NOMO-1 (cell line): ENCODE data around the gene DVL3.
"Not testable (repeated sequence)": the region's sequence is repeated elsewhere in the genome, so short reads cannot be mapped to it uniquely, and the experiment has no call there.

Source experiments
- DNase-seq, 2 experiments: peaks; one replicate each; lab custom pipeline; 2025; ENCODE audit not compliant: unreplicated experiment in 2 of 2; lab: John Stamatoyannopoulos, UW

Gene DVL3

DNA sequence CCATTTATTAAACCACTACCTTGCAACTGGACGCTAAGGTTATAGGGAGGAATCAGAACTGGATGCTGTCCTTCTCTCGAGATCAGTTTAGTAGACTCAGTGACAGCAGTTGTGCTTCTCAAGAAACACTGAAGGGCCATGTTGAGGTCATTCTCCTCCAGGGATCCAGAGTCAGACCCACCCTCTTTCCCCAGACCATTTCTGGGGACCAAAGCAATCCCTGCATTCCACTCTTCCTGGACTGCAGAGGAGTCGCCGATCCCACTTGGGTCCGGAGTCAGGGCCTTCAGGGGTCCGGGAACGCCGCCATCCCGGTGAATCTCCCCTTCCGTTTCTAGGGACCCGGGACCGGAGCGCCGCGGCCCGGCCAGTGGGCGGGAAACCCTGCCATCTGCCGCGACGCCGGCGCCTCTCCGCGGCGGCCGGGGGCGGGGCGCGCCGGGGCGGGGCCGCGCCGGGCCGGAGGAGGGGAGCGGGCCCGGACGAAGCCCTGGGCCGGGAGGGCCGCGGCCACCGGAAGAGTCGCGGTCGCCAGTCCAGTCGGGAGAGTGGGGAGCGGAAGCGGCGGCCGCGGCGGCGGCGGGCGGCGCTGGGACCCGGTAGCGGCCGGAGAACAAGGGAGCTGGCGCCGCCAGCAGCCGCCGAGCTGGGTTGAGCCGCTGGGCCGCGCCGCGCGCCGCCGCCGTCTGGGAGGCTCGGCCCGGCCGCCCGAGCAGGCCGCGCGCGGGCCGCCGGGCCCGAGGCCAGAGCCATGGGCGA is at the start of gene DVL3:
DVL3 (plus strand) TSS at position 493 of the 759 bp plus-strand sequence; CDS start at position 752, 259 bp downstream.
- peak; percentile 61 to 62 for DNase-seq

DNA sequence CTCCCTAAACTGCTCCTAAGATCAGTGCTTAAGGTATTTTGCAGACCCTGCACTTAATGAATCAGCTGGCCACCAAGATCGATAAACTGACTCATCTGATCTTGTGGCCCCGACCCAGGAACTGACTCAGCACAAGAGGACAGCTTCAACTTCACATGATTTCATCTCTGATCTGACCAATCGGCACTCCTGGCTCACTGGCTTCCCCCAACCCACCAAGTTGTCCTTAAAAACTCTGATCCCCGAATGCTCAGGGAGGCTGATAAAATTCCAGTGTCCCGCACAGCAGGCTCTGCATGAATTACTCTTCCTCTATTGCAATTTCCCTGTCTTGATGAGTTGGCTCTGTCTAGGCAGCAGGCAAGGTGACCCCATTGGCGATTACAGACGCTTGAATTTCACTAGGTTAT is 44.9 kb upstream of the DVL3 start:
- DNase-seq, result peak; percentile 6 to 32

DNA sequence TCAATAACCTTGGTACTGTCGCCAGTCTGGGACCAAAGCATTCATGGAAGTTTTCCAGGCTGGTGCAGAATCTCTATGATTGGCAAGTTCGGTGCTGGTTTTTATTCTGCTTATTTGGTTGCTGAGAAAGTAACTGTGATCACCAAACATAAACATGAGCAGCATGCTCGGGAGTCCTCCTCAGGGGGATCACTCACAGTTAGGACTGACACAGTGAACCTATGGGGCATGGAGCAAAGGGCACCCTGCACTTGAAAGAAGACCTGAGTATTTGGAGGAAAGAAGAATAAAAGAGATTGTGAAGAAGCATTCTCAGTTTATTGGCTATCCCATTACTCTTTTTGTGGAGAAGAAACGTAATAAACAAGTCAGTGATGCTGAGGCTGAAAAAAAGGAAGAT is 39.2 kb upstream of the DVL3 start:
- DNase-seq, result no peak

DNA sequence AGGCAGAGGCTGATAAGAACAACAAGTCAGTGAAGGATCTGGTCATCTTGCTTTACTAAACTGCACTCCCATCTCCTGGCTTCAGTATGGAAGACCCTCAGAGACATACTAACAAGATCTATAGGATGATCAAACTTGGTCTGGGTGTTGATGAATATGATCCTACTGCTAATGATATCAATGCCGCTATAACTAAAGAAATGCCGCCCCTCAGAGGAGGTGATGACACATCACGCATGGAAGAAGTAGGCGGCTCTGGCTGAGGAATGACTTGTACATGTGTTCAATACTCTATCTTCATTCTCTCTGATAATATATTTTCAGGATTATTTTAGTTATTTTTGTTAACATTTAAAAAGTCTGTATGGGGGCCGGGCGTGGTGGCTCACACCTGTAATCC is 37.5 kb upstream of the DVL3 start:
- no peak for DNase-seq

DNA sequence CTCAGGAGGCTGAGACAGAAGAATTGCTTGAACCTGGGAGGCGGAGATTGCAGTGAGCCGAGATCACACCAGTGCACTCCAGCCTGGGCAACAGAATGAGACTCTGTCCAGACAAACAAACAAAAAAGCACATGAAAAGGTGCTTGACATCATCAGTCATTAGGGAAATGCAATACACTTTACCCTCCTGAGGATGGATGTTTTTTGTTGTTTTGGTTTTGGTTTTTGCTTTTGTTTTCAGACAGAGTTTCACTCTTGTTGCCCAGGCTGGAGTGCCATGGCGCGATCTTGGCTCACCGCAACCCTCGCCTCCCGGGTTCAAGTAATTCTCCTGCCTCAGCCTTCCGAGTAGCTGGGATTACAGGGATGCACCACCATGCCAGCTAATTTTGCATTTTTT is 34.1 kb upstream of the DVL3 start:
- not testable (repeated sequence) for DNase-seq

DNA sequence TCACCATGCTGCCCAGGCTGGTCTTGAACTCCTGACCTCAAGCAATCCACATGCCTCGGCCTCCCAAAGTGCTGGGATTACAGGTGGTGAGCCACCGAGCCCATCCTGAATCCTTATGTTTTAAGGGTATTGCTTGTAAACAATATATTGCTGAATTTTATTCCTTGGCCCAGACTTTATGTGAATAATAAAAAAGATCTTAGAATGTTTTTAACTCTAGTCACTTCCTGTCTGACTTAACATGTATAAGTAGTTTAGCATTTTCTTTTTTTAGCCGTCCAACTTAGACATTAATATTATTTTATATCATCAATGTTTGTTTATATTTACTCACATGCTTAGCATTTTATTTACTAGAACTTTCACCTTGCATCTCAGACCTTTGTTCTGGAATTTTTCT is 29.2 kb upstream of the DVL3 start:
- DNase-seq, result no peak

DNA sequence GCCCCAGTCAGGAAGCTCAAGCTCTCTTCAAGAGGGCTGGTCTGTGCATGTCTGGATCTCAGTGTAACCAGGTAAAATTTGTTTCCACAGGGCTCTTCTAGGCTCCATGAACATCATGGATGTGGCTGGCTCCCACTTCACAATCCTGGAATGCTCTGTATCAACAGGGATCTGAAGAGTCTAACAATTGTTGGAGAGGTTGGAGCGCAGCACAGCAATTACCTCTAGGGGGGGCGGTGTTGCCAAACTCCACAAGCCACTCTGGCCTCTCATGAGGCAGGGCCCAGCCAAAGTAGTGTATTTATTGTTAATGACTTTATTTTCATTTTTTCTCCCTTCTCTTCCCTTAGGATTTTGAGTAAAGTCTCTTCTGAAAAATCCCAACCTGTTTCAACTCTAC is 26.2 kb upstream of the DVL3 start:
- DNase-seq, result peak in 1 of 2 experiments; percentile 11

DNA sequence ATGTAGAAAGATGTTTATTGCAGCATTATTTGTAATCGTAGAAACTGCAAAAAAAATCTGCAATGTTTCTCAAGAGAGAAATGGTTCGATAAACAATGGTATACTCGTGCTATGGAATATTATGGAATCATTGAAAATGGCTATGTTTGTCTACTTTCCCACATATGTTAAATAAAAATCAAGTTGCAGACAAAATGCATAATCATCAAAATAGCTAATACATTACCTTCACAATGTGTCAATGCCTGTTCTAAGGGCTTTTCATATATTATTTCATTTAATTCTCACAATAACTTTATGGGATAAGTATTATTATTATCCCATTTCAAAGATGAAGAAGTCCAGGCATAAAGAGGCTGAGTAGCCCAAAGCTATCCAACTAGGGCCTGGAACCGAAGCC is 22.2 kb upstream of the DVL3 start:
- no peak for DNase-seq

DNA sequence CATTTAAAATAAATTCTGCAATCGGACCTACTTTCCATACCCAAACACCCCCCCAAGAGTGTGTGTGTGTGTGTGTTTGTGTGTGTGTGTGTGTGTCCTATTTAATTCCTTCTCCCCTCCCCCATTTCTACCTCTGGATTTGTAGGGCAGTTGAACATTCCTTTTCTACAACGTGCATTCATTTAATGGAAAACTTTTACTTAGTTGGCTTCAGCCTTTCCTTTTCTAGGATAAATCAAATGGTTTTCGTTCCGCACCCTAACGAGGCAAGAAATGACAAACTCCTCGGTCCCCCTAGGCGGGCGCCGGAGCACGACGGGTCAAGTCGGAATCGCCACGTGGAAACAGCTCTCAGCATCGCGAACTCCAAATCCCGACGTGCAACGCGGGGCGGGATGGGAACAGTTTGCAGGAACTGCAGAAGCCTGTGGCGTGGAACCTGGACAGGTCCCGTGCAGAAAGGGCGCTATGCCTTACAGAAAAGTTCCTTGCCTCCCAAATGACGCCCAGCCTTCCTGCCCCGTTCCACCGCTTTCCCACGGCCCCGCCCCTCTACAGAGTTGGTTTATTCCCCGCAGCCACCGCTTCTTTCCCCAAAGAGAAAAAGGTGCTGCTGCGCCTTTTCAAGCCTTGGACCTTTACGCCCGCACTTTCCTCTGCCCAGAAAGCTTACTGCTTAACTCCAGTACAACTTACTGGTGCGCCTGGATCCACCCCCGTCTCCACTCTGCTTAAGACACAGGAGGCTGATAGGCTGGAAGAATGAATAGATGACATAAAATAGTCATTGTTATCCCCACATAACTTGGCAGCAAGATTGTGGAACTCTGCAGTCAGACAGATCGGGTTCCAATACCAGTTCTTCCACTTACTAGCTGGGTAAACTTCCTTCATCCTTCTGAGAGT is 21.1 kb upstream of the DVL3 start:
- DNase-seq, result peak; percentile 58 to 80

DNA sequence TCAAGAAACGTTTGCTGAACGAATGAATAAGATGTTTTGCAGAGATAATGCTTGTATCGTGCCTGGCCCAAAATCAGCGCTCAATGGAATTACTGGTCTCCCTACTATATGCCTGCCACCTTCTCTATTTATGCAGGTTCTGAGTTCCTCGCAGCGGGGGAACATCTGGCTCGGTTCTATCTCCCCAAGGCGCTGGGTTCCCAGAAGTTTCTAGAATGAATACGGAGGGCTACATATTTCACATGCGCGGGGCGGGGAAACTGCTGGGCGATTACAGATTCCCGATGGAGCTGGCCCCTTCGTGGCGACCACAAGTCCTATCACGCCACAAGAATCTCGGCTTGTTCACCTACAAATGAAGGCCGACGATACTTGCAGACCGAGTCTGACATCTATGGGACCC is 20.4 kb upstream of the DVL3 start:
- DNase-seq, result peak in 1 of 2 experiments; percentile 48

DNA sequence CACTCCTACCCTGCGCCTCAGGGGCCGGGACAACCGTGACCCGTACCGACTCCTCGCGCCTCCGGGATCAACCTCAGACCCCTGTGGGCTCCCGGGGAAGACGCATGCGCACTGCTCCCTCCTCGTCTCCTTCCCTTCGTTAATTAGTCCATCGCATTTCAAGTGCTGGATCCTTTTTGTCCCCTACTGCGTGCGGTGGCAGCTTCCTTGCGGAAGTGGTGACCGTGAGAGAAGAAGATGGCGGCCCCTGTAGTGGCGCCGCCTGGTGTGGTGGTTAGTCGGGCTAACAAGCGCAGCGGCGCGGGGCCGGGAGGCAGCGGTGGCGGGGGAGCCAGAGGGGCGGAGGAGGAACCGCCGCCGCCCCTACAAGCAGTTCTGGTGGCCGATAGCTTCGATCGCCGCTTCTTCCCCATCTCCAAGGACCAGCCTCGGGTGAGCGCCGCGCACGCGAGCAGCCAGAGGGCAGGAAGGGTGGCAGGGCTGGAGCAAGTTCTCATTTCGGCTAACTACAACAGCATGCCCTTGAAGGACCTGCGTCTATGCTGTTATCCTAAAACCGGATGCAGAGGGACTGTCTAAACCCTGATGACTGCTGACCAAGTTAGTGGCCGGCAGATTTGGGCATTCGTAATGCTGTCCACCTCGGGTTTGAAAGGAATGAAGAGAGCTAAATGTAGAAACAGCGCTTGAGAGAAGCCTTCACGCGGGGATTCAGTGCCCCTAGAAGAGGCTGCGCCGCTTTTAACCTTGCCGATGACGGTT is 19.8 kb upstream of the DVL3 start, which contains the start of gene EIF2B5:
EIF2B5 (plus strand) TSS at position 210 of the 762 bp plus-strand sequence; CDS start at position 238, 28 bp downstream.
- DNase-seq, result peak; percentile 92 to 97

DNA sequence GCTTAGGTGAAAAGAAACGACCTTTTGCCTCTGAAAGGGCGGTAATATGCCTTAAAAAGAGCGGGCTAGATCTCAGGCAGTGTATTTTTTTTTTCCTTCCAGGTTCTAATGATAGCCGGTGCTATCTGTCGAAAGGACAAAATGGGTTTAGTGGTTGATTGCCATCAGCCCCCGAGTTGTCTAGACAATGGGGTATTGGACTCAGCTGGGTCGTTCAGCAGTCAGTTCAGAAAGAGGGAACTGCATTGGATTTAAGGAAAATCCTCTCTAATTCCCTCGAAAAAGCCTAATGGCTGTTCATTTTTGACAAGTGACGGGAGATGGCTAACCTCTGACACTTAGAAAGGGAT is 19.3 kb upstream of the DVL3 start:
- DNase-seq, result no peak

DNA sequence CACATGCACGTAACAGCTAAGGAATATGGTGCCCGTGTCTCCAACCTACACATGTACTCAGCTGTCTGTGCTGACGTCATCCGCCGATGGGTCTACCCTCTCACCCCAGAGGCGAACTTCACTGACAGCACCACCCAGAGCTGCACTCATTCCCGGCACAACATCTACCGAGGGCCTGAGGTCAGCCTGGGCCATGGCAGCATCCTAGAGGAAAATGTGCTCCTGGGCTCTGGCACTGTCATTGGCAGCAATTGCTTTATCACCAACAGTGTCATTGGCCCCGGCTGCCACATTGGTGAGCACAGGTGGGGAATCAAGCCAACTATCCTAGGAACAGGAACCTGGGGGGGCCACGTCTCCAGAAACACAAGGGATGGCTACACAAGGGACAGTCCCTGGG is 14.7 kb upstream of the DVL3 start:
- no peak for DNase-seq

DNA sequence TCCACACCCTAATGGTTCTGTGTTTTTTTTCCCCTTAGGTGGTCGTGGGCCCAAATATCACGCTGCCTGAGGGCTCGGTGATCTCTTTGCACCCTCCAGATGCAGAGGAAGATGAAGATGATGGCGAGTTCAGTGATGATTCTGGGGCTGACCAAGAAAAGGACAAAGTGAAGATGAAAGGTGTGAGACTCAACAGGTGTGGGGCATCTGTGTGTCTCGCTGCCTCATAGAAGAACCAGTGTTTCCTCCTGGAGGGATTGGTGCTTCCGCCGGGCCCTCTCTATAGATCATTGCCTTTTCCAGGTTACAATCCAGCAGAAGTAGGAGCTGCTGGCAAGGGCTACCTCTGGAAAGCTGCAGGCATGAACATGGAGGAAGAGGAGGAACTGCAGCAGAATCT is 13.0 kb upstream of the DVL3 start:
- DNase-seq, result no peak

DNA sequence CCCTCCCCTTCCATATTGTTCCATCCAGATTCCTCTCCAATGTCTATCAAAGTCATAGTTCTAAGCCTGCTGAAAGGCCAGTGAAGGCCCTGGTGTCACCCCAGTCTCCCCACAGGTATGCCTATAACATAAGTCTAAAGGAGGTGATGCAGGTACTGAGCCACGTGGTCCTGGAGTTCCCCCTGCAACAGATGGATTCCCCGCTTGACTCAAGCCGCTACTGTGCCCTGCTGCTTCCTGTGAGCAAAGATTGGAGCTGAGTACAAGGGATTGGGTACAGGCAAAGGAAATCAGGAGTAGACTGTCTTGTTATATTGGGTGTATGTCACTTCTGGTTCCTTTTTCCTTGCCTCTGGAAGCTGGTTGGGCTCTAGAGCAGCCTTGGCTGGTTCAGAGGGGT is 11.8 kb upstream of the DVL3 start:
- no peak for DNase-seq

DNA sequence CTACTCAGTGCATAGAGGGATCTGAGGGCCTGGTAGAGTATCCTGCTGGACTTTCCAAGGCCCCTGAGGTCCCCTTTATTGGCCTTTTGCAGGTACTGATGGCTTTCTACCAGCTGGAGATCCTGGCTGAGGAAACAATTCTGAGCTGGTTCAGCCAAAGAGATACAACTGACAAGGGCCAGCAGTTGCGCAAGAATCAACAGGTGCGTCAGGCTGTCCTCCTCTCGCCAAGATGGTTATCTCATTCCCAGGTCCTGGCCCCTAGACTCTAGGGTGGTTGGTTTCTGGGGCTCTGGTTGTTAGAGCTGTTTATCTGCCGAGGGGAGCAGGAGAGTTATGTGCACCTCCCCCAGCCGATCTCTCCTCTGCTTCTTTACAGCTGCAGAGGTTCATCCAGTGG is 10.7 kb upstream of the DVL3 start:
- DNase-seq, result no peak

DNA sequence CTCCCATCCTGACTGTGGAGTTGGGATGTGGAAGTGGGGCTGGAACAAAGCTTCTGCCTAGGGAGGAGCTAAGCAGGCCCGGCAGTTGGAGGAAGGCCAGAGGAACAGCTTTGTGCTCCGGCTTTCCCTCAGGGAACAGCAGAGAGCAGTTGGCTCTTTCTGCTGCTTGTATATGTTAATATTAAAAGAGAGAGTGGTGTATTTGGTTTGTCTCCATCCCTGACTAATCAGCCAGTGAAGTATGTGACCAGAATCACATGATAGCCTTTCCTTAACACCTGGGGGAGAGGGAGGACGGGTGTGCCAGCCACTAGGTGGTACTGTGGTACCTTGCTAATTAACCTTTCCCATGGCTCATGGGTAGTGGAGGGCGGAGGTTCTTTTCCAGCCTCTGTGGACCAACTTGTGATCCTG is 10.1 kb upstream of the DVL3 start:
- no peak for DNase-seq

DNA sequence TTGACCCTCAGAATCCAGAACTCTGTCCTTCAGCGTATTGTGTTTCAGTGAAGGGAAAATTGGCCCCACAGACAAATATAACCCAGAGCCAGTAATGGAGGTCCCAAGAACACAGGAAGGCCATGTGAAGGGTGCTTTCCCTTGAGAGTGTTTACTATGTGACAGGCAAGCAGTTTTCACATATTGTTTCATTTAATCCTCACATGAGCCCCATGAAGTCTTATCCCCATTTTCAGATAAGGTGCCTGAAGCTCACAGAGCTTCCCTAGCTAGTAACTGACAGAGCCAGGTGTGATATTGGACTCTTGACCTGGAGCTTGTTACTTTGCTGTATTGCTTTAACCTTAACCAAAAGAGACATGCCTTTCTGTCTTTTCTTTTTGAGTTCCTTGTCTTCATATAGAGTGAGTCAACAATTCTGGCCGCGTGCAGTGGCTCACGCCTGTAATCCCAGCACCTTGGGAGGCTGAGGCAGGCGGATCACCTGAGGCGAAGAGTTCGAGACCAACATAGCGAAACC is 9.4 kb upstream of the DVL3 start:
- DNase-seq, result no peak

DNA sequence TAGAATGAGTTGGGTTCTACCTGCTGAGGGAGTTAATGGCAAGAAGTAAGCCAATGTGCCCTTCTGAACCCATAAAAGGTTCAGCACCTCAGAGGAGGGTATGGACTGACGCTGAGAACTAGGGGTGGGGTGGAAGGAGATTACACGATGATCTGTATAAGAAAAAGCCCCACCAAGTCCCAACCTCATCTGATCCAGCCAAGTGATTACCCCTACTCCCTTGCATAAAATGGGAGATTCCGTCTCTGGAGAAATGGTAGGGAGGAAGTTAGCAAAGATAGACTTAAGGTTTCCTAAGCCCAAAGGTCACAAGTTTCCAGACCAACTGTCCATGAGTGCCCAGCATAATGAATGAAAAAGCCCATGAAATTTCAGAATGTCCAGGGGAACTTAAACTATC is 7.1 kb upstream of the DVL3 start:
- DNase-seq, result no peak

DNA sequence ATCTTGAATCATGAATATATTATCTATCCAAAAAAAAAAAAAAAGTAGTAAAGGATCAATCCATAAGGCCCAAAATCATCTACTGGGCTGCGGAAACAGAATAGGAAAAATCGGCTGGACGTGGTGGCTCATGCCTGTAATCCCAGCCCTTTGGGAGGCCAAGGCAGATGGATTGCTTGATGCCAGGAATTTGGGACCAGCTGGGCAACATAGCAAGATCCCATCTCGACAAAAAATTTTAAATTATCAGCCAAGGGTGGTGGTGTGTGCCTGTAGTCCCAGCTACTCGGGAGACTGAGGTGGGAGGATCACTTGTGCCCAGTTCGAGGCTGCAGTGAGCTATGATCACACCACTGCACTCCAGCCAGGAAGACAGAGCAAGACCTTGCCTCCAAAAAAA is 6.1 kb upstream of the DVL3 start:
- no peak for DNase-seq

DNA sequence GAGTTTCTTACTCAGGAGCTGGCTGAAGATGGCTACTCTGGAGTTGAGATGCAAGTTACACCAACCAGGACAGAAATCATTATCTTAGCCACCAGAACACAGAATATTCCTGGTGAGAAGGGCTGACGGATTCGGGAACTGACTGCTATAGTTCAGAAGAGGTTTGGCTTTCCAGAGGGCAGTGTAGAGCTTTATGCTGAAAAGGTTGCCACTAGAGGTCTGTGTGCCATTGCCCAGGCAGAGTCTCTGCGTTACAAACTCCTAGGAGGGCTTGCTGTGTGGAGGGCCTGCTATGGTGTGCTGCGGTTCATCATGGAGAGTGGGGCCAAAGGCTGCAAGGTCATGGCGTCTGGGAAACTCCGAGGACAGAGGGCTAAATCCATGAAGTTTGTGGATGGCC is 5.4 kb upstream of the DVL3 start:
- DNase-seq, result not testable (repeated sequence)
